ENCODE data around the gene HOATZ. TPM values are rescaled to one million over a fixed set of nuclear protein-coding genes. Genes with fewer than 3 reads are reported as not detected.

HOATZ gene
- total RNA-seq, 1 experiment from 2014 or later, result not detected

DNA sequence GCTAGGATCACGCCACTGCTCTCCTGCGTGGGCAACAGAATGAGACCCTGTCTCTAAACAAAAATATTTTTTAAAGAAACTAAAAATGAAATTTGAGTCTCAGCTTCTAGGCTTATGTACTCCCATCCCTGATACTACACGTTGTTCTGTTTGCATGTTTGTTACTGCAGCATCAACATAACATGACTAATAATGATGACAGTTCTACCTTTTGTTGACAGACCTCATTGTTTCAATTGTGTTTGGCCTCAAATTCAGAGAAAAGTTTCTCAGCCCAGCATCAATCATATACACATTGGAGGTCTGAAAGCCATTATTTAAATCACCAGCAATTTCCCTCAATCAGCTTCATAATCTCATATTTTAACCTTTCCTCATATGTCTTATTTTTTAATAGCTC is 46.7 kb downstream of the HOATZ start:
- RAD21 ChIA-PET (ENCODE audit: low non-redundant PET in 1 of 2, low total read pairs in 2 of 2, uncharacterized antibody in 2 of 2, unreplicated experiment in 2 of 2), result no interaction called here
- Histone ChIP-seq H3K4me2 (ENCODE audit: low read length) (no peak overlapping the region), H3K4me1 (ENCODE audit: control insufficient read depth in 1 of 2, insufficient read depth in 2 of 2, low read length in 2 of 2) (peaks cover 0 to 7% of the 10 kb centered on the region in 2 experiments; a peak in 1 of 4 replicates), H3K9me3 (ENCODE audit: control insufficient read depth in 1 of 2, insufficient read depth in 1 of 2, low read depth in 1 of 2, low read length in 2 of 2) (no peaks in the 10 kb centered on the region), H2AFZ (ENCODE audit: low read depth, low read length, poor library complexity, severe bottlenecking) (no peak overlapping the region), H3K79me2 (ENCODE audit: insufficient read depth, low read length) (no peaks in the 10 kb centered on the region), H3K9me2 (ENCODE audit: insufficient read depth) (no peaks in the 10 kb centered on the region; the same call in 1 of the 2 replicates), H3K36me3 (ENCODE audit: control insufficient read depth in 1 of 2, insufficient read depth in 2 of 2, low read length in 2 of 2) (no peaks in the 10 kb centered on the region), H3K9ac (ENCODE audit: low read length) (no peak overlapping the region), H4K20me1 (ENCODE audit: insufficient read depth) (no peaks in the 10 kb centered on the region), H3K27ac (ENCODE audit: low read depth, low read length) (no peak overlapping the region), H3K27me3 (ENCODE audit: insufficient read depth, low read length) (no peaks in the 10 kb centered on the region), H3K4me3 (replicated peaks in 1 of 2; ENCODE audit: low read depth in 1 of 2, low read length in 2 of 2) (no peak overlapping the region)
- POLR2A ChIA-PET, result interaction anchor here (1.1 kb wide), 1 partner anchor 311 kb away, joined by 3 read pairs; no protein-coding TSS in a partner anchor
- no TSS peak for BruUV-seq (replicated peaks)
- no peak for TF ChIP-seq EZH2phosphoT487 (IDR thresholded peaks at IDR 0.05; ENCODE audit: borderline replicate concordance)
- no peak for DNase-seq (ENCODE audit: low read depth, low spot score)
- CTCF ChIA-PET, result interaction anchor here (1.3 kb wide), 1 partner anchor 106 kb away, joined by 3 read pairs; no protein-coding TSS in a partner anchor
- no peak for ATAC-seq
- intact Hi-C loops (cut with micrococcal nuclease), result loop anchor here (10.0 kb wide), 1 partner anchor 1723 kb away; no protein-coding TSS in a partner anchor

DNA sequence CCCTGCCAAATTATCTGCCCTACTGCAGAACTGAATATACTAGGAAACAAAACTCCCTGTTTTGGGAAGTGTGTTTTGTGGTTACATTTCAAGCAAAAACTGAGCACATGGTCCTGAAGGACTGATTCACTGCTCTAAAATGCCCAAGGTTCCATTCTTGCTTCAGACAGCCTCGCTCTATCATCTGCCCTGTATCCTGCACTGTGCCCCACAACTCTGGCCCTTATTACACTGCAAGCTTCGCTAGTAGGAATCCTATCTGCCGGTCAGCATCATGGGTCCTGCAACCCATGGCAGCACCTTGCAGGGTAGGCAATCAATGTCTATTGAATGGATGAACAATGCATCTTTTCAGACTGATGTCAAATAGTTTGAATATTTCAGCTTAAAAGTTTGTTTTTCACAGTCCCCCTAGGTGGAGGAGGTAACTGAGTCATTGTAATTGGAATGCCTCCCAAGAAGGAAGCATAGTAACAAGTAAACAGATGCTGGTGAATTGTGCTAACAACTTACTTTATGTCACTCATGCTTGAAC is 47.3 kb downstream of the HOATZ start:
- no TSS peak for BruUV-seq (replicated peaks)
- Histone ChIP-seq H3K79me2 (ENCODE audit: insufficient read depth, low read length) (no peaks in the 10 kb centered on the region), H4K20me1 (ENCODE audit: insufficient read depth) (no peaks in the 10 kb centered on the region), H3K9me3 (ENCODE audit: control insufficient read depth in 1 of 2, insufficient read depth in 1 of 2, low read depth in 1 of 2, low read length in 2 of 2) (no peaks in the 10 kb centered on the region), H3K4me3 (replicated peaks in 1 of 2; ENCODE audit: low read depth in 1 of 2, low read length in 2 of 2) (no peak overlapping the region), H3K9ac (ENCODE audit: low read length) (no peak overlapping the region), H3K36me3 (ENCODE audit: control insufficient read depth in 1 of 2, insufficient read depth in 2 of 2, low read length in 2 of 2) (no peaks in the 10 kb centered on the region), H3K27ac (ENCODE audit: low read depth, low read length) (no peak overlapping the region), H3K9me2 (ENCODE audit: insufficient read depth) (no peaks in the 10 kb centered on the region; the same call in 1 of the 2 replicates), H3K4me2 (ENCODE audit: low read length) (peak overlapping the region; percentile 7; the same call in 1 of the 2 replicates), H2AFZ (ENCODE audit: low read depth, low read length, poor library complexity, severe bottlenecking) (no peak overlapping the region), H3K27me3 (ENCODE audit: insufficient read depth, low read length) (no peaks in the 10 kb centered on the region), H3K4me1 (ENCODE audit: control insufficient read depth in 1 of 2, insufficient read depth in 2 of 2, low read length in 2 of 2) (peaks cover 0 to 7% of the 10 kb centered on the region in 2 experiments; a peak in 1 of 4 replicates)
- TF ChIP-seq EZH2 (IDR thresholded peaks at IDR 0.05) (no peak), EZH2phosphoT487 (IDR thresholded peaks at IDR 0.05; ENCODE audit: borderline replicate concordance) (no peak)
- TF ChIP-seq, protein P1, sequence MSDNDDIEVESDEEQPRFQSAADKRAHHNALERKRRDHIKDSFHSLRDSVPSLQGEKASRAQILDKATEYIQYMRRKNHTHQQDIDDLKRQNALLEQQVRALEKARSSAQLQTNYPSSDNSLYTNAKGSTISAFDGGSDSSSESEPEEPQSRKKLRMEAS (IDR thresholded peaks at IDR 0.05), result no peak
- POLR2A ChIA-PET, result interaction anchor here (1.1 kb wide), 1 partner anchor 310 kb away, joined by 3 read pairs; no protein-coding TSS in a partner anchor
- CTCF ChIA-PET, result interaction anchor here (1.2 kb wide), 1 partner anchor 280 kb away, joined by 3 read pairs; no protein-coding TSS in a partner anchor
- ATAC-seq, result peak; percentile 51
- intact Hi-C loops (cut with micrococcal nuclease), result loop anchor here (10.0 kb wide), 1 partner anchor 1723 kb away; no protein-coding TSS in a partner anchor
- DNase-seq (ENCODE audit: low read depth, low spot score), result no peak
- RAD21 ChIA-PET (ENCODE audit: low non-redundant PET in 1 of 2, low total read pairs in 2 of 2, uncharacterized antibody in 2 of 2, unreplicated experiment in 2 of 2), result no interaction called here
